Measurements from ENCODE around the gene DUSP3.

The DUSP3 gene

GRCh38 chr17:43778337-43779144, at the start of gene DUSP3:
TSS of gene DUSP3 (minus strand) at chr17:43778977. CDS start at chr17:43778924, 53 bp downstream.
- peak; percentile 32 to 38 for DNase-seq (ENCODE audit: low read depth in 2 of 2, low spot score in 1 of 2)

- no peak for DNase-seq (ENCODE audit: low read depth in 2 of 2, low spot score in 1 of 2)
Observed at GRCh38 chr17:43827596-43827995, 48.8 kb upstream of the DUSP3 start.

GRCh38 chr17:43826206-43826605, 47.4 kb upstream of the DUSP3 start:
- DNase-seq (ENCODE audit: low read depth in 2 of 2, low spot score in 1 of 2), result no peak

GRCh38 chr17:43825567-43825966, 46.8 kb upstream of the DUSP3 start:
- no peak for DNase-seq (ENCODE audit: low read depth in 2 of 2, low spot score in 1 of 2)

- DNase-seq (ENCODE audit: low read depth in 2 of 2, low spot score in 1 of 2), result no peak
Observed at GRCh38 chr17:43823350-43824084, 44.7 kb upstream of the DUSP3 start.

GRCh38 chr17:43822570-43823190, 43.9 kb upstream of the DUSP3 start:
- DNase-seq (ENCODE audit: low read depth in 2 of 2, low spot score in 1 of 2), result no peak

GRCh38 chr17:43820759-43821158, 42.0 kb upstream of the DUSP3 start:
- no peak for DNase-seq (ENCODE audit: low read depth in 2 of 2, low spot score in 1 of 2)

- DNase-seq (ENCODE audit: low read depth in 2 of 2, low spot score in 1 of 2), result no peak
Observed at GRCh38 chr17:43818966-43819365, 40.2 kb upstream of the DUSP3 start.

GRCh38 chr17:43817826-43818225, 39.0 kb upstream of the DUSP3 start:
- no peak for DNase-seq (ENCODE audit: low read depth in 2 of 2, low spot score in 1 of 2)

GRCh38 chr17:43816336-43817320, 37.9 kb upstream of the DUSP3 start:
- DNase-seq (ENCODE audit: low read depth in 2 of 2, low spot score in 1 of 2), result no peak

GRCh38 chr17:43814714-43815113, 35.9 kb upstream of the DUSP3 start:
- DNase-seq (ENCODE audit: low read depth in 2 of 2, low spot score in 1 of 2), result no peak

- no peak for DNase-seq (ENCODE audit: low read depth in 2 of 2, low spot score in 1 of 2)
Observed at GRCh38 chr17:43814026-43814425, 35.2 kb upstream of the DUSP3 start.

- DNase-seq (ENCODE audit: low read depth in 2 of 2, low spot score in 1 of 2), result no peak
Observed at GRCh38 chr17:43813386-43813785, 34.6 kb upstream of the DUSP3 start.

GRCh38 chr17:43812396-43813265, 33.9 kb upstream of the DUSP3 start:
- DNase-seq (ENCODE audit: low read depth in 2 of 2, low spot score in 1 of 2), result no peak

- no peak for DNase-seq (ENCODE audit: low read depth in 2 of 2, low spot score in 1 of 2)
Observed at GRCh38 chr17:43810823-43811222, 32.0 kb upstream of the DUSP3 start.

GRCh38 chr17:43810226-43810715, 31.5 kb upstream of the DUSP3 start:
- DNase-seq (ENCODE audit: low read depth in 2 of 2, low spot score in 1 of 2), result no peak

GRCh38 chr17:43809121-43809520, 30.3 kb upstream of the DUSP3 start:
- DNase-seq (ENCODE audit: low read depth in 2 of 2, low spot score in 1 of 2), result no peak

- no peak for DNase-seq (ENCODE audit: low read depth in 2 of 2, low spot score in 1 of 2)
Observed at GRCh38 chr17:43808076-43808475, 29.3 kb upstream of the DUSP3 start.

- no peak for DNase-seq (ENCODE audit: low read depth in 2 of 2, low spot score in 1 of 2)
Observed at GRCh38 chr17:43805117-43805516, 26.3 kb upstream of the DUSP3 start.

- no peak for DNase-seq (ENCODE audit: low read depth in 2 of 2, low spot score in 1 of 2)
Observed at GRCh38 chr17:43803758-43804157, 25.0 kb upstream of the DUSP3 start.
